HG03280 (cell line): ENCODE data around the gene DPP3.

Experiments used
- ATAC-seq: cut with Tn5 transposase; IDR thresholded peaks from one replicate; pipeline ENCODE4 v1.9.1; 2021; ENCODE audit warnings: mild to moderate bottlenecking, moderate library complexity; ENCODE audit not compliant: unreplicated experiment

Gene DPP3

GRCh38 chr11:66479394-66480116 is 679 bp upstream of the DPP3 start:
- ATAC-seq: no peak

- no peak for ATAC-seq
Measured at GRCh38 chr11:66484806-66485380, 4.7 kb downstream of the DPP3 start.

- ATAC-seq: no peak
Measured at GRCh38 chr11:66488957-66489356, 8.7 kb downstream of the DPP3 start.

DNA sequence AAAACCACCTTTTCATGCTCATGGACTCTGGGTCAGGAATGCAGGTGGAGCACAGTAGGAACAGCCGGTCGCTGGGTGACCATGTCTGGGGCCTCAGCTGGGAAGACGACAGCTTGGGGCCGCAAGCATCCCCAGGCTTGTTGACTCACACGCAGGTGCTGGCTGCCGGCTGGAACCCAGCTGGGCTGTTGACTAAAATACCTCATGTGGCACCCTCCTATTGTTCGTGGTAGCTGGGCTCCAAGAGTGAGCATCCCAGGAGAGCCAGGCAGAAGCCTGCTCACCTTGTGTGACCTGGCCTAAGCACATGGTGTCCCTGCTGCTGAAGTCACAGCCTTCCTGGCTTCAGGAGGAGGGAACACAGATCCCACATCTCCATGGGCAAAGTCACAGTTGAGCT is 9.4 kb downstream of the DPP3 start:
- no peak for ATAC-seq

DNA sequence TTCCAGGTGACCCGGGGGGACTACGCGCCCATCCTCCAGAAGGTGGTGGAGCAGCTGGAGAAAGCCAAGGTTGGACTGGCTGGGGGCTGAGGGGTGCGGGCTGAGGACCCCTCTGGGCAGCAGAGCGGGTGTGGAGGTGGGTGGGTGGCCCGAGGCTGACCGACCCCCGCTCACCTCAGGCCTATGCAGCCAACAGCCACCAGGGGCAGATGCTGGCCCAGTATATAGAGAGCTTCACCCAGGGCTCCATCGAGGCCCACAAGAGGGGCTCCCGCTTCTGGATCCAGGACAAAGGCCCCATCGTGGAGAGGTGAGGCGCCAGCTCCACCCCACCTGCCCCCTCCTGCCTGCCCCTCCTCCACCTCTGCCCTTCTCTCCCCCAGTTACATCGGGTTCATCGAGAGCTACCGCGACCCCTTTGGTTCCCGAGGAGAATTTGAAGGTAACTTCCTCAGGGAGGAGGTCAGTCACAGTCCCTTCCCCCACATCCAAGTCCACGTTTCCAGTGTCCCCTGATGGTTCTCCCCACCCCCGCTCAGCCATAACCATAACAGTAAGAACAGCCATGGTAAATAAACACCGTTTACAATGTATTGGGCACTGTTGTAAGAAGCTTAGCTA is 11.2 kb downstream of the DPP3 start:
- ATAC-seq: no peak

DNA sequence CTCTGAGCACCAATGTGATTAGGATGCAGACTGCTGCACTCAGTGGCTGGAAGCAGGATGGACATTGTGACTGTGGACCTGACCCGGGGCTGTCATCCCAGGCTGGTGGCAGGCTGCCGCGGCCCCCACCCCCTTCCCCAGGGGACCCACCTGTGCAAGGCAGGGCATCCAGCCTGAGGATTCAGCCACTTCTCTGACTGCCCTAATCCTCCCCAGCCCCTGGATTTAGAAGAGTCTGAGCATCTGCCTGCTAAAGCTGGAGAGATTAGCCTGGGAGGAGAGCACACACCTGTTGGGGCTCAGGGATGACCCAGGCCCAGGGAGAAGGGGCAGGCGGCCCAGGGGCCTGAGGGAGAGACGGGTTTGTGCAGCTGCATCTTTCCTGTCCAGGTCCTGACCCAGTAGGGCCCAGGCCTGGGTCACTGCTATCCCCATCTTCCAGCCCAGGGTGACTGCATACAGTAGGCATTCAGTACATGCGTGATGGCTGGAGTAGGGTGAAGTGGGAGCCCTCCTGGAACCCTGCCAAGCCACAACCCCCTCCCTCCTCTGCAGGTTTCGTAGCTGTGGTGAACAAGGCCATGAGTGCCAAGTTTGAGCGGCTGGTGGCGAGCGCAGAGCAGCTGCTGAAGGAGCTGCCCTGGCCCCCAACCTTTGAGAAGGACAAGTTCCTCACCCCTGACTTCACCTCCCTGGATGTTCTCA is 12.1 kb downstream of the DPP3 start:
- ATAC-seq: no peak

DNA sequence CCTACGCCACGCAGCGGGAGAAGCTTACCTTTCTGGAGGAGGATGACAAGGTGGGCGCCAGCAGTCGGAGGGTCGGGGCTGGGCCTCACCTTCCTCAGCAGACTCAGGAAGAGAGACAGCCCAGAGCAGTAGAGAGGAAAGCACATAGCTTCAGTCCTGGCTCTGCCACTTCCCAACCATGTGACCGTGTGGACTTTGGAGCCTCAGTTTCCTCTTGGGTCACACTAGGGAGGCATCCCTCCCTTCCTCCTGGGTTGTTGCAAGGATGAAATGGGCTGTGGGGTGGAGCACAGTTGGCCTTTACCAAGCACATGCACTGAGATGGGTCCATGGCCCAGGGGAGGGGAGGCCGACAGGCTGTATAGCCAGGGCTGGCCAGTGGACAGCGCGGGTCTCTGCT is 12.9 kb downstream of the DPP3 start:
- ATAC-seq: no peak

GRCh38 chr11:66494458-66494857 is 14.2 kb downstream of the DPP3 start:
- no peak for ATAC-seq

DNA sequence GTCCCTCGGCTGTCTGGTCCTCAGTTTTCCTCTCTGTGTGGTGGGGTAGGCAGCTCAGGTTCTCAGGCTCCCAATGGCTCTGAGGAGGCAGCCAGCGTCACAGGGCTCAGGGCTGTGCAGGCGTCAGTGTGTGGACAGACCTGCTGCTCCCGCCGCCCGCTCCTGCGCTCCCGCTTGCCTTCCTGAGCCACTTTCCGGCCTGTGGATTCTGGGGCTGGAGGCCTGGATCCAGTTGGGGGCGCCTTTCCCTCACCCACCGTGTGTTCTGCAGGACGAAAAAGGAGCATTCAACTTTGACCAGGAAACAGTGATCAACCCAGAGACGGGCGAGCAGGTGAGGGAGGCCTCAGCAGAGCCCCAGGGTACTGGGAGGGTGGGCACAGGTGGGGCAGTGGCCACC is 14.7 kb downstream of the DPP3 start:
- no peak for ATAC-seq

DNA sequence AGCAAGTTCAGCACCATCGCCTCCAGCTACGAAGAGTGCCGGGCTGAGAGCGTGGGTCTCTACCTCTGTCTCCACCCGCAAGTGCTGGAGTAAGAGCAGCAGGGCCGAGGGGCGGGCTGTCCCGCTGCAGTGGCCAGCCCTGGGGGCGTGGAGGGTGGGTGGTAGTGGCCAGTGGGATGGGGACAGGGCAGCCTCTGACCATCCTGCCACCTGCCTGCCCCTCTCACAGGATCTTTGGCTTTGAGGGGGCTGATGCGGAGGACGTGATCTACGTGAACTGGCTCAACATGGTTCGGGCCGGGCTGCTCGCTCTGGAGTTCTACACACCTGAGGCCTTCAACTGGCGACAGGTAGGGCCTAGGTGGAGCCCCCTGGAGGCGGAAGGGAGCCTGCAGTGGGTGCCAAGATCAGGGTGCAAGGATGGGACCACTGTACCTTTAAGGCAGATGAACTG is 15.2 kb downstream of the DPP3 start:
- ATAC-seq: no peak

DNA sequence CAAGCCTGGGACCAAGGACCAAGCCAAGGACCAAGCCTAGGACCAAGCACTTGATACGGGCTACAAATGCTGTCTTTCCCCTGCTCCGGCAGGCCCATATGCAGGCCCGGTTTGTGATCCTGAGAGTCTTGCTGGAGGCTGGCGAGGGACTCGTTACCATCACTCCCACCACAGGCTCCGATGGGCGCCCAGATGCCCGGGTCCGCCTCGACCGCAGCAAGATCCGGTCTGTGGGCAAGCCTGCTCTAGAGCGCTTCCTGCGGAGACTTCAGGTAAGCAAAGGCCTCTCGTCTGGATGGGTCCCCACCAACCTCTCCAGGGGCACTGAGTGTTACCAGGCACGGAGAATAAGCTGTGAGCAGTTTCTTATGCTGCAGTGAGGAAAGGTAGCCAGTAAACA is 17.0 kb downstream of the DPP3 start:
- ATAC-seq: no peak

DNA sequence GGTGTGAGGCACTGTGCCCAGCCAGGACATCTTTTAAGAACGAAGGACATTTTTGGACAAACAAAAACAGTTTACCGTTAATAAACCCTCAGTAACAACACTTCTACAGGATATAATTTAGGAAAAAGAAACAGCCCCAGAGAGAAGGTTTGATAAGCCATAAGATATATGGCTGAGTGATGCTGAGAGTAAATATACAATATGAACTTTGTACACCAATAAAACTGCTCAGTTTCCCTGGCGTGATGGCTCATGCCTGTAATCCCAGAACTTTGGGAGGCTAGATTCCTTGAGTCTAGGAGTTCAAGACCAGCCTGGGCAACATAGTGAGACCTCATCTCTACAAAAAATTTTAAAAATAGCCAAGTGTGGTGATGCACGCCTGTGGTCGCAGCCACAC is 18.3 kb downstream of the DPP3 start:
- no peak for ATAC-seq

GRCh38 chr11:66505276-66505816 is 25.1 kb downstream of the DPP3 start:
- ATAC-seq: no peak

DNA sequence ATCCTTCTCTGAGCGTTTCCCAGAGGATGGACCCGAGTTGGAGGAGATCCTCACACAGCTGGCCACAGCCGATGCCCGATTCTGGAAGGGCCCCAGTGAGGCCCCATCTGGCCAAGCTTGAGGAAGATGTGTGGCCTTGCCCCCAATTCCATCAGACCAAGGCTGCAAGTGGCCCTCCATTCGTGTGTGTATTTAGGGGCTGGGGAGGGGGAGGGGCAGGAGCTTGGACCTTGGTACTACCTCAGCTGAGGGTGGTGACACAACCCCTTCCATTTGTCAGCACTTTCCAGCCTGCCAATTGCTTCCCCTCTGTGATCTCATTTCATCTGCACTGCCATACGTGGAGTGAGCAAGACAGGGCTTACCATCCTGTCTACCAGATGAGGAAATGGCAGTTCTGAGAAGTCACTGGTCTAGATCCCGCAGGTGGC is 28.9 kb downstream of the DPP3 start:
- ATAC-seq: no peak

DNA sequence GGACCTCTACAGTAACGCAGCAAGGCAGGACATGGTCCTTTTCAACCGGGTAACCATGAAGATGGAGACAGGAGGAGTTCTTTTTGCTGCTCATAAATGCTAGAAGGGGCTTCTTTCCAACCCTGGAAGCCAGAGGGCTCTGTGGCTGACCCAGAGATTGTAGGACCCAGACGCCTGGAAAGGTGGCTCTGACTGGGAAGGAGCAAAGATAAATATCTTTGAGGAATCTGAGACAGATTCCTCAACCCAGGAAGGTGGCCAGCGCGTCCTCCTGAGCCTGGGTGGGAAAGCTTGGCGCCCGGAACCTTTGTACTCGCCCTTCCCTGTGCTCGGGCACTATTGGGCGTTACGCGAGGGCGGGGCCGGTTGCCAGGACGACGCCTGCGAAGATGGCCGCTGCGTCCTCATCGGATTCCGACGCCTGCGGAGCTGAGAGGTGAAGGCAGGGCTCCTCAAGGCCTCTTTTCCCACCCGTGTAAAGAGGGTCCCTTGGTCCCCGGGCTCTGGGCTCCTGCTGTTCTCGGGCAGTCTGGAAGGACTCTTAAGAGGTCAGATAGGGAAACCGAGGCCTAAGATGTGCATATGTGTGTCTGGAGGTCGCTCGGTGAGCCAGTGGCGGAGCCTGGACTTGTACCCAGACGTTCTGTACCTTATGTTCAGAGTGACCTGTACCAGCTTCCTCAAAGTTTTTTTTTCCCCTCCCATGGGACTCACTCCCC is 30.2 kb downstream of the DPP3 start, which contains the start of gene BBS1:
Gene BBS1, plus strand, starts transcription at position 365 of the 719 bp plus-strand sequence. Its CDS starts 25 bp downstream, at position 390.
- peak; percentile 98 for ATAC-seq

DNA sequence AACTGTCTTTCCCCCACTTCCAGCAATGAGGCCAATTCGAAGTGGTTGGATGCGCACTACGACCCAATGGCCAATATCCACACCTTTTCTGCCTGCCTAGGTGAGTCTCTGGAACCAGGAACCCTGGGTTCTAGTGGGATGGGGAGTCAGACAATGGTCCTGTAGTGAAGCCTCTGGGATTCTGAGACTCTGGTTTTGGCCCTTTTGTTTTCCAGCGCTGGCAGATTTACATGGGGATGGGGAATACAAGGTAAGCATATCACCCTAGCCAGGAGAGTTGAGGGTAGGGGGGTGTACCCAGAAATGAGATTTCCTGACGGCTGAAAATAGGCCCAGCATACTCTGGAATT is 30.7 kb downstream of the DPP3 start:
- no peak for ATAC-seq

GRCh38 chr11:66523611-66524010 is 43.4 kb downstream of the DPP3 start:
- ATAC-seq: no peak

DNA sequence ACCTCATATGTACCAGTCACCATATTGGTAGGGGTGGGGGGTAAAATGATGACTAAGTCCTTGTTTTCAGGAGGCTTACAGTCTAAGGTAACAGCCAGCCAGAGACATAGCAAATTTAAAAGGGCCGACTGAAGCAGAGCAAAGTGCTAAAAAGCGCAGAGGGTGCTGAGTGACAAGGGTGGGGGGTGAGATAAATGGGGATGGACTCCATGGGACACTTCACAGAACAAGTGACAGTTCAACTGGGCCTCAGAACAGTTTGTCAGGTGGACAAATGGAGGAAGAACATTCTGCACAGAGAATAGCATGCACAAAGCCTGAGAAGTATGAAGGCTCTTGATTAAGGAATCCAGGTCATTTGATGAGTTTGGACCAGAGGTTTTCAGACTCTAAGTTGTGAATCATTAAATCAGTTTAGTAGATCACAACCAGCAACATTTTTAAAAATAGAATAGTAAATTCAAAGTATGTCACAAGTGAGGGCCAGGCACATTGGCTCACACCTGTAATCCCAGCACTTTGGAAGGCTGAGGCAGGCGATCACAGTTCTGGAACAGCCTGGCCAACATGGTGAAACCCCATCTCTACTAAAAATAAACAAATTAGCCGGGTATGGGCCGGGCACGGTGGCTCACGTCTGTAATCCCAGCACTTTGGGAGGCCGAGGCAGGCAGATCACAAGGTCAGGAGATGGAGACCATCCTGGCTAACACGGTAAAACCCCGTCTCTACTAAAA is 44.2 kb downstream of the DPP3 start:
- no peak for ATAC-seq

DNA sequence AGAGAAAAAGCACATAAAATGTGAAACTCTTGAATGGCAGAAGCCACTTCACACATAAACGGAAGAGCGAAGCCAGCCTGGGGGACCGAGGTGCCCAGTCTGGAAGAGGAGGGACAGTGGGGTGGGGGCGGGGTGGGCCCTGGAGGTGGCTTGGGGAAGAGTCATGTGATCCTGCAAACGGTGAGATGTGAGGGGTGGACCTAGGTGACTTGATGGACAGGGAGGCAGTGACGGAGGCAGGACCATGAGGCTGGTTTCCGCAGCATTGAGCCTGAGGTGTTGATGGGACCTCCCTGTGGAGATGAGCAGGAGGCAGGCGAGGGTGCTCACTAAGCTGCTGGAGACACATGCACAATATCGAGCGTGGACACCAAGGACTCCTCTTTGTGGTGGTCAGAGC is 48.8 kb downstream of the DPP3 start:
- no peak for ATAC-seq

GRCh38 chr11:66529655-66530054 is 49.4 kb downstream of the DPP3 start:
- no peak for ATAC-seq
